ENCODE results near the gene GOLGA8K.
"Not testable (repeated sequence)": the region's sequence is repeated elsewhere in the genome, so short reads cannot be mapped to it uniquely, and the experiment has no call there.

- TF ChIP-seq CTCF, POLR2AphosphoS5, POLR2A (IDR thresholded peaks at IDR 0.05): not testable (repeated sequence)
Measured at GRCh38 chr15:32388050-32388648, 14.9 kb downstream of the GOLGA8K start.

Data from stomach (tissue), 4 donors.